GM18508 (cell line): Measurements from ENCODE around the gene KCNB1.

Experiments
- ATAC-seq: cut with Tn5 transposase; IDR thresholded peaks from one replicate; pipeline ENCODE4 v1.9.1; 2021; ENCODE audit warnings: moderate number of reproducible peaks; ENCODE audit not compliant: insufficient read depth, unreplicated experiment

Gene KCNB1

GRCh38 chr20:49396230-49396629, 86.2 kb downstream of the KCNB1 start:
- ATAC-seq: no peak

DNA sequence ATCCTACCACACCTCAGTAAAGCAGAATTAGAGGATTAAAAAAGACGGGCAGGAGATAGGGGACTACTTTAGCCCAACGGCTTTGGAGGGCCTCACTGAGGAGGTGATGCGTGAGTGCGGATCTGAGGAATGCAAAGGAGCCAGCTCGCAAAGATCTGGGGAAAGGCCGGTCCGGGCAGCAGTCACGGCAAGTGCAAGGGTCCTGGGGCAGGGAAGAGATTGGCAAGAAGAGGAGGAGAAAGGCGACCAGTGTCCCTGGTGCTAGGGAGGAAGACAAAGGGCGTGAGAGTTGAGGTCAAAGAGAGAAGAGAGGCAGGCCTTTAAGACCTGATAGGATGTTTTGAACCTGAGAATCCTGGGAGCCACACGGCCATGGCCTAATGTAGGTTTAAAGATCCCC, 86.8 kb downstream of the KCNB1 start:
- ATAC-seq: no peak

GRCh38 chr20:49395183-49395582, 87.3 kb downstream of the KCNB1 start:
- no peak for ATAC-seq

DNA sequence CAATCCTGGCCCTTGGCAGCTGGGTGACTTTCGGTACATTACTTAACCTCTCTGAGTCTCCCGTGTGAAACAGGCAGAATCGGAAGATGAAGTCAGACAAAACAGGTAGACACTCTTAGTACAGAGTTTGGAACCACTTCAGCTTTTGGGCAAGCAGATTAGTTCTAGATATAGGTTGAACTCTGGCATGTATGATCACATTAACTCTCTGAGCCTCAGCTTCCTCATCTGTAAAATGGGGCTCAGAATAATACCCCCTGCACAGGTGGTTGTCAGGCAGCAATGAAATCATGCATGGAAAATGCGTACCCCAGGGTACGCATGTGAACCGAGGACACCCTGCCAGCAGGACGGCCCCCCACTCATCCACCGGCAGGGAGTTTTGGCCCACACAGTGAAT, 87.7 kb downstream of the KCNB1 start:
- ATAC-seq: no peak

DNA sequence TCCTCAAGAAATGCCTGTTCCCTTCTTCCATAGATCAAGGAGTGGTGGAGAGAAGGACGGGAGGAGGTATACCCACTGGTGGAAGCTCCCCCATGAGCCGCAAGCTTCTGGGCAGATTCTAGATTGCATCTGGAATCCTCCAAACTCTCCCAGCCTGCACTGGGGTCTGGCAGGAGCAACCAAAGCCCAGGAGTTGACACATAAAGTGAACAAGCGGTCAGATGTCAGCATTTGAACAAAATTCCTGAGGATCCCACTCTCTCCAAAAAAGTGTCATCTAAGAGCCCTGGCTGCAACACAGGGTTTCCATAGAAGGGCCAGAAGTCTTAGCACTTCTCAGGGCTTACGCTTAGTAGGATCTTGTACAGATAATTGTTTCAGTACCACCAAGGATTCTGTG, 88.2 kb downstream of the KCNB1 start:
- ATAC-seq: no peak

- no peak for ATAC-seq
Observed at GRCh38 chr20:49393803-49394202, 88.7 kb downstream of the KCNB1 start.

DNA sequence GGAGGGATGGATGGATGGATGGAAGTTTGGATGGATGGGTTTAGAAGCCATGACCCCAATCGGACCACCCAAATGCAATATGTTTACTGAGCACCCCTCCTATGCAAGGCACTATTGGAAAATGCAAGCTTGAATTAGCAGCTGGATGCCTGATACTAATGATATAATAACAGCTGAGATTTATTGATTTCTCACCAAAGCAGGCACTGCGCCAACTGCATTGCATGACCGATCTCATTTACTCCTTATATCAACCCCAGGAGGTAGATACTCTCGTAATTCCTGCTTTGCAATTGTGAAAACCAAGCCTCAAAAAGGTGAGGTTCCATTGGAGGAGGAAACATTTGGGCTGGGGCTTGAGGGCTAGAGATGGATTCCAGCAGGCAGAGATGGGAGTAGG, 89.7 kb downstream of the KCNB1 start:
- ATAC-seq: no peak

GRCh38 chr20:49391404-49392245, 90.8 kb downstream of the KCNB1 start:
- no peak for ATAC-seq

- ATAC-seq: no peak
Observed at GRCh38 chr20:49389854-49390253, 92.6 kb downstream of the KCNB1 start.

DNA sequence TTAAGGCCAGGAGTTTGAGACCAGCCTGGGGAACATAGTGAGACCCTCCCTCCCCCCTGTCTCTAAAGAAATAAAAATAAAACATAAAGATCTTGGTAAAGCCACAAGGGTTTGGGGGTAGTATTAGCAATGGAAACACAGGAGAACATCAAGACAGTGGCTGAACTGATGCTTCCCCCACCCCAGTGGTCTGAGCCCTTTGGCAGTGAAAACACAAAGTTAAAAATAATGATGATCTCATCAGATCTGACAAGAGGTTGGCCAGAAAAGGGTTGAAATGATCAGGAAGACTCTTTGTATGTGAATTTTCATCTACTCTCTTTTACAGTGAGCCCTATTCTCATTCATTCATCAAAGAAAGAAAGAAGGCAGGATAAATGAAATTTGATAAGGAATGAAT, 93.7 kb downstream of the KCNB1 start:
- ATAC-seq: no peak

- ATAC-seq: no peak
Observed at GRCh38 chr20:49387581-49387939, 94.9 kb downstream of the KCNB1 start.

- no peak for ATAC-seq
Observed at GRCh38 chr20:49386848-49387580, 95.5 kb downstream of the KCNB1 start.

- no peak for ATAC-seq
Observed at GRCh38 chr20:49385465-49385864, 97.0 kb downstream of the KCNB1 start.

- no peak for ATAC-seq
Observed at GRCh38 chr20:49384437-49385434, 97.7 kb downstream of the KCNB1 start.

DNA sequence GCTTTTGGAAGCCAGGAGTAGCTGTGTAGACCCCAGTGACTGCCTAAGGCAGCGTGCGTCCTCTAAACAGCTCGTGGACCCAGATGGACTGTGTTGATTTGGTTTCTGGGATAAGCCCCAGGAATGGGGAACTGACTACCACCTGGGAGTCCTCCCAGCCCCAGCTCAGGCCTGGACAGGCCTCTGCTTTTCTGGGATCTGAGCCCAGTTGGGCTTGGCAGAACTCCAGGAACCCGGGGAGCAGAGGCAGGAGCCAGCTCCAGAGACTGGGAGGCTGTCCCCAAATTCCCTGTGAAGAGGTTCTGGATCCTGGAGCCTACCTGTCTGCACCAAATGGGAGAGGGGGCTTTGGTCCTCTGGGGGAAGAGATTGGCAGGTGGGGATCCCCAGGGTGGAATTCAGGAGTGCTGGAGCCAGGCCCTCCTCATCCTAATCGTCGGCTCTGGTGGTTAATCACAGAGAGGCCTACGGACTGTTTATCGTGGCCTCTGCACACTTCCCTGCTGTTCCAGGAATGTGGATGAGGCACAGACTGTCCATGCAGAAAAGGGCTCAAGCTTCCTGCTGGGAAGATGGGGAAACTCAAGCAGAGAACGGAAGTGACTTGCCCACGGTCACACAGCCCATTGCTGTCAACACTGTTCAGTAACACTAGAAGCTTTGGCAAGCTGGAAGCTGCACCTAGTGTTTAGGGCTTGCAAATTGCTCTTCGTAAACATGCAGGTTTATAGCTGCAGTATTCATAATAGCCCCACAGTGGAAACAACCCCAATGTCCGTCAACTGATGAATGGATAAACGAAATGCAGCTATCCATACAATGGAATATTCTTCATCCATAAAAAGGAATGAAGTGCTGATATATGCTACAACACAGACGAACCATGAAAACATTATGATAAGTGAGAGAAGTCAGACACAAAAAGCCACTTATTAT, 100.6 kb downstream of the KCNB1 start:
- no peak for ATAC-seq

- no peak for ATAC-seq
Observed at GRCh38 chr20:49380337-49380780, 102.1 kb downstream of the KCNB1 start.

DNA sequence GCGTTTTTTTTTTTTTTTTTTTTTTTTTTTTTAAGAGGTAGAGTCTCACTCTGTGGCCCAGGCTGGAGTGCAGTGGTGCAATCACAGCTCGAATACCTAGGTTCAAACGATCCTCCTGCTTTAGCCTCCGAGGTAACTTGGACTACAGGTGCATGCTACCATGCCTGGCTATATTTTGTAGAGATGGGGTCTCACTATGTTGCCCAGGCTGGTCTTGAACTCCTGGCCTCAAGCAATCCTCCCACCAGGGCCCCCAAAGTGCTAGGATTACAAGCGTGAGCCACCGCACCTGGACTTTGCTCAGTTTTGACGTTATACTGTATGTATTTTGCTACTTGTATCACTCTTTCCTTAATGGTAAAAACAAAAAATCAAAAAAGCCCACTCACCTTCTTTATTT, 103.1 kb downstream of the KCNB1 start:
- no peak for ATAC-seq

DNA sequence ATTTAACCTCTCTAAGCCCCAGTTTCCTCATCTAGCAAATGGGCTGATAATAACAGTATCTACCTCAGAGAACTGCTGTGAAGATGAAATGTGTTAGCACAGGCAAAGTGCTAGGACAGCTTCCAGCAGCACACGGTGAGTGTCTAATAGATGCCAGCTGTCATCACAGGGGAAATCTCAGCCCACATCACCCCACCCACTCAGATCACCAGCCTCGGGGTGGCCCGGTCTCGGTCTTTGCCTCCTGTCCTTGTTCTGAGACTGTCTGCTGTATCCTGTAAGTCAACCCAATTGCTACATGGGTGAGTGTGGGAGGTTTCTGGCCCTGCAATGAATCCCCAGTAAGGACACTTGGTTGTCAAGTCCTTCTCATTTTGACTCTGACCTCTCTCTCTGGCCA, 105.1 kb downstream of the KCNB1 start:
- ATAC-seq: no peak

- ATAC-seq: no peak
Observed at GRCh38 chr20:49375170-49375569, 107.3 kb downstream of the KCNB1 start.
